ENCODE measurements around the gene LRRC74A.

DNA sequence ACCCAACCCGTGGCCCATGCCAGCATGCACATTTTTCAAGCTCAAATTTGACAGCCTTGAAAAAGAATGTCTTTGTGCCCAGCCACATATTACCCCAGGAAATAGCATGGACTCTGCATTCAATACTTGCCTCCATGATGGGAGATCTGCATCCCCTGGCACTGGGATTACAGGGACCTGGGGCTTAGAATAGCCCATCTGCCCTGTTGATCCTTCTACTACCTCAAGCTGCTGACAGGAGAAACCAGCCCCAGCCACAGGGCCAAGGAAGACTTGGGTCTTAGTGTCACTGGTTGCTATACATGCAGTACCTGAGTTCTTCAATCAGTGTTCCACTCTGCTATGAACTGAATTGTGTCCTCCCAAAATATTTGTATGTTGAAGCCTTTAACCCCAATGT lies 85.3 kb downstream of the LRRC74A start:
- TF ChIP-seq, protein P1, sequence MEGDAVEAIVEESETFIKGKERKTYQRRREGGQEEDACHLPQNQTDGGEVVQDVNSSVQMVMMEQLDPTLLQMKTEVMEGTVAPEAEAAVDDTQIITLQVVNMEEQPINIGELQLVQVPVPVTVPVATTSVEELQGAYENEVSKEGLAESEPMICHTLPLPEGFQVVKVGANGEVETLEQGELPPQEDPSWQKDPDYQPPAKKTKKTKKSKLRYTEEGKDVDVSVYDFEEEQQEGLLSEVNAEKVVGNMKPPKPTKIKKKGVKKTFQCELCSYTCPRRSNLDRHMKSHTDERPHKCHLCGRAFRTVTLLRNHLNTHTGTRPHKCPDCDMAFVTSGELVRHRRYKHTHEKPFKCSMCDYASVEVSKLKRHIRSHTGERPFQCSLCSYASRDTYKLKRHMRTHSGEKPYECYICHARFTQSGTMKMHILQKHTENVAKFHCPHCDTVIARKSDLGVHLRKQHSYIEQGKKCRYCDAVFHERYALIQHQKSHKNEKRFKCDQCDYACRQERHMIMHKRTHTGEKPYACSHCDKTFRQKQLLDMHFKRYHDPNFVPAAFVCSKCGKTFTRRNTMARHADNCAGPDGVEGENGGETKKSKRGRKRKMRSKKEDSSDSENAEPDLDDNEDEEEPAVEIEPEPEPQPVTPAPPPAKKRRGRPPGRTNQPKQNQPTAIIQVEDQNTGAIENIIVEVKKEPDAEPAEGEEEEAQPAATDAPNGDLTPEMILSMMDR (IDR thresholded peaks at IDR 0.05) = no peak
- TF ChIP-seq POLR2A (IDR thresholded peaks at IDR 0.05) = no peak

Data from right lobe of liver (tissue), 4 donors.